Kidney tubule cell (primary cell): ENCODE measurements around the gene RGS11.

ENCODE experiments used
- DNase-seq: peaks from one replicate; pipeline ENCODE4 v3.0.0-alpha.2; 2018; ENCODE audit warnings: low spot score

RGS11 gene

GRCh38 chr16:296806-297510 lies 21.2 kb upstream of the RGS11 start:
- no peak for DNase-seq

- DNase-seq, result no peak
These were observed 20.5 kb upstream of the RGS11 start for GRCh38 chr16:296276-296675.

GRCh38 chr16:293043-293775 lies 17.5 kb upstream of the RGS11 start:
- DNase-seq, result no peak

- DNase-seq, result no peak
These were observed 15.8 kb upstream of the RGS11 start for GRCh38 chr16:291539-291938.

GRCh38 chr16:290681-291405 lies 15.1 kb upstream of the RGS11 start:
- DNase-seq, result no peak

- DNase-seq, result no peak
These were observed 14.4 kb upstream of the RGS11 start for GRCh38 chr16:290015-290680.

GRCh38 chr16:289395-289997 lies 13.8 kb upstream of the RGS11 start:
- no peak for DNase-seq

GRCh38 chr16:287981-288920 lies 12.5 kb upstream of the RGS11 start:
- no peak for DNase-seq

GRCh38 chr16:287298-287811 lies 11.6 kb upstream of the RGS11 start:
- no peak for DNase-seq

- no peak for DNase-seq
These were observed 10.9 kb upstream of the RGS11 start for GRCh38 chr16:286491-287297.

GRCh38 chr16:285146-286055 lies 9.7 kb upstream of the RGS11 start:
- DNase-seq, result peak; percentile 73

GRCh38 chr16:284204-285120 lies 8.7 kb upstream of the RGS11 start:
- DNase-seq, result no peak

- no peak for DNase-seq
These were observed 7.5 kb upstream of the RGS11 start, which contains the start of gene PDIA2 for GRCh38 chr16:283033-283805. PDIA2 (plus strand) TSS chr16:283164; CDS start chr16:283170, 6 bp downstream.

- DNase-seq, result no peak
These were observed 6.7 kb upstream of the RGS11 start for GRCh38 chr16:282491-282890.

- no peak for DNase-seq
These were observed 6.0 kb upstream of the RGS11 start for GRCh38 chr16:281660-282255.

- DNase-seq, result no peak
These were observed 5.4 kb upstream of the RGS11 start for GRCh38 chr16:280991-281659.
